GM21576 (cell line): ENCODE measurements around the gene EPS8.

Source experiments
- ATAC-seq: cut with Tn5 transposase; IDR thresholded peaks from one replicate; pipeline ENCODE4 v1.9.1; 2021; ENCODE audit warnings: mild to moderate bottlenecking, moderate library complexity; ENCODE audit not compliant: unreplicated experiment

Gene EPS8

DNA sequence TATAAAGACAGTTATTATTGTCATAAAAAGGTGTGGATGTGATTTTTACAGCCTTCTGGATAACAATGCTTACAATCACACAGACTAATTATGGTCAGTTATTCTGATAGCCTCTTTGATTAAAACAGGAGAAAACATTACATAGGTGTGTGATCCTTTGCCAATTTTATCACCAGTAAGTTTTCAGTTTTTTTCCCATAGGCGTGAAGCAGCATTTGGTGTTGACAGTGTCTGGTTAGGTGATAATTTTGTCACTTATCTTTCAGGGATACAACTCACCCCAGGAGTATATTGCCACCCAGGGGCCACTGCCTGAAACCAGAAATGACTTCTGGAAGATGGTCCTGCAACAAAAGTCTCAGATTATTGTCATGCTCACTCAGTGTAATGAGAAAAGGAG, 208.8 kb downstream of the EPS8 start:
- ATAC-seq, result no peak

DNA sequence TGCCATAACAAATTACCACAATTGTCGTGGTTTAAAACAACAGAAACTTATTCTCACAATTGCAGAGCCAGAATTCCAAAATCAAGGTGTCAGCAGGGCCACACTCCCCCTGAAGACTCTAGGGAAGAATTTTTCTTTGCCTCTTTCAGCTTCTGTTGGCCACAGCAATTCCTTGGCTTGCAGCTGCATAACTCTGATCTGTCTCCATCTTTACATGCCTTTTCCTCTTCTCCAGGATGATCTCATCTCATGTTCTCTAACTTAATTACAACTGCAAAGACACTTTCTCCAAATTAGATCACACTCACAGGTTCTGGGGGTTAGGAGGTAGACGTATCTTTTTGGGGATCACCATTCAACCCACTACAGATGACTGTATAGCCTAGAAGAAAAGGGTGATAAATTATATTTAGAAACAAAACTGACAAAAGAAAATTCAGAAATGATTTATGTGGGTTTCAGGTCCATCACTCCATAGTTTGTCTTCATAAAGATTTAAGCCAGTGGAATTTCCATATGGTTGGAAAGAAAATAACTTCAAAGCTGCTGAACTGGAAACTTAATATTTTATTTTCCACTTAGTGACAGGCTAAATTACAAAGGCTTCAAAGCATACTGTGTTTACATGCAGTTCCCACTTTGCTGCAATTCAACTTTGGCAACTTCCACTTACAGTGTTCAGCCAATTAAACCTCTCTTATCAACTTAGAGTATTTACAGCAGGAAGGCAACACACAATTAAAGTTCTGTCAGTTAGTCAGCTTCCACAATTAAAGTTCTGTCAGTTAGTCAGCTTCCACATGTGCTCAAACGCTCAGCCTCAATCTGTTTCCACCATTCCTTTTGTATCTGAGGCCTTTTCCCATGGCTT, 213.3 kb downstream of the EPS8 start:
- no peak for ATAC-seq

DNA sequence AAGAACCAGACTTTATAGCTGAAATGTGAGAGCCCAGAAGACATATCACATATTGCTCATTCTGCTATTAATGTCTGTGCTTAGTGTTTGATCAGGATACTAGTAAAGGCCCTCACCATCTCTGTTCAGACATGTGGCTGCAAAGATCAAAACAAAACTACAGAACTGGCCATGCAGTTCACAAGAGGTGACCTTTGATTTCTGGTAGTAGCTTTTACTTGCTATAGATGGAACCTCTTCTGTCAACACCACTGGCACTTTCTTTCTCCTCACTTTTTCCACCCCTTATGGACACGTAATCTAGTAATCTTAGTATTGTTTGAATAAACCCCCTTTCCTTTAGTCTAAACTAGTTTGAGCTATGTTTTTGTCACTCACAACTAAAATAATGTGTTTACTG, 214.8 kb downstream of the EPS8 start:
- ATAC-seq, result no peak
